C4-2B (cell line): ENCODE results near the gene STAMBP.

Source experiments
- H3K27ac ChIP-seq: fragments of 450-650 bp; 2 replicates; pipeline ENCODE4 v1.5.1; 2017
- ZFX ChIP-seq: fragments of 450-650 bp; IDR thresholded peaks from 2 replicates; pipeline ENCODE4 v1.6.1; 2017

The STAMBP gene

DNA sequence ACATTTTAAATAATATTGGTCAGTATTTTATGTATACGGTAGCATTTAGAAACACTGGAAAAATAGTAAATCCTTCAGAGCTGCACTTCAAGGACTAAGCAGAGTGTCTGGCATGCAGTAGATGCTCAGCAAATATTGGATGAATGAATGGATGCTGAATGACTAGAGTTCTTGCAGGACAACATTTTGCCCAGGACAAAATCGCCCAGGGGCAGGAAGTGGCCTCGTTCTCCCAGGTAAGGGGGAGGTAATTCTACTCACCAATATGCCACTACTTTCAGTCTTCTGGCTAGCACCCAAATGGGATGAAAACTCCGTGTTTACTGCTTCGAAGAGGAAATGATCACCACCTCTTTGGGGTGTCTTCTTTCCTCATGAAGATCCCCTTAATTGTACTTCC, 93.9 kb downstream of the STAMBP start:
- TF ChIP-seq ZFX = no peak
- no peak overlapping the region for H3K27ac ChIP-seq
